ENCODE results near the gene ENTPD8. TPM values are rescaled to one million over a fixed set of nuclear protein-coding genes. Genes with fewer than 3 reads are reported as not detected.

The ENTPD8 gene
- total and polyA plus RNA-seq, 2 of the 13 experiments (the other 11 are each of a cell fraction or from before 2014, with no cell fraction given) = 0.26 to 0.44 TPM

GRCh38 chr9:137459601-137460362 is 18.6 kb upstream of the ENTPD8 start (continued):
- TF ChIP-seq ZBTB40 (IDR thresholded peaks at IDR 0.05) (no peak), ZBTB40 (CRISPR knock-in tag; IDR thresholded peaks at IDR 0.05) (peak; percentile 42; the same call in 1 of the 2 replicates), ZNF839 (CRISPR knock-in tag; IDR thresholded peaks at IDR 0.05; ENCODE audit: borderline replicate concordance) (no peak), LRRFIP1 (CRISPR knock-in tag; conservative IDR thresholded peaks at IDR 0.05) (no peak), HBP1 (CRISPR knock-in tag; IDR thresholded peaks at IDR 0.05; ENCODE audit: low read depth) (no peak), MTA1 (CRISPR knock-in tag; IDR thresholded peaks at IDR 0.05; ENCODE audit: borderline replicate concordance) (no peak), TFE3 (CRISPR knock-in tag; IDR thresholded peaks at IDR 0.05) (no peak), NFKB2 (CRISPR knock-in tag; IDR thresholded peaks at IDR 0.05; ENCODE audit: borderline replicate concordance) (no peak), ZNF280D (CRISPR knock-in tag; IDR thresholded peaks at IDR 0.05) (no peak)
